Stimulated activated CD4-positive, alpha-beta T cell treated with anti-CD3 and anti-CD28 coated beads, Interleukin-4, amount 100 ng/mL, for 4 hours (primary cell): ENCODE results near the gene ZNF576.
"Not testable (repeated sequence)": the region's sequence is repeated elsewhere in the genome, so short reads cannot be mapped to it uniquely, and the experiment has no call there.

Experiments
- DNase-seq, 2 experiments: peaks; one replicate each; pipeline ENCODE4 v3.0.0-alpha.2; 2020

Gene ZNF576

GRCh38 chr19:43628646-43629326 lies 32.4 kb downstream of the ZNF576 start:
- DNase-seq, result no peak

GRCh38 chr19:43631491-43631890 lies 35.1 kb downstream of the ZNF576 start:
- DNase-seq, result no peak

DNA sequence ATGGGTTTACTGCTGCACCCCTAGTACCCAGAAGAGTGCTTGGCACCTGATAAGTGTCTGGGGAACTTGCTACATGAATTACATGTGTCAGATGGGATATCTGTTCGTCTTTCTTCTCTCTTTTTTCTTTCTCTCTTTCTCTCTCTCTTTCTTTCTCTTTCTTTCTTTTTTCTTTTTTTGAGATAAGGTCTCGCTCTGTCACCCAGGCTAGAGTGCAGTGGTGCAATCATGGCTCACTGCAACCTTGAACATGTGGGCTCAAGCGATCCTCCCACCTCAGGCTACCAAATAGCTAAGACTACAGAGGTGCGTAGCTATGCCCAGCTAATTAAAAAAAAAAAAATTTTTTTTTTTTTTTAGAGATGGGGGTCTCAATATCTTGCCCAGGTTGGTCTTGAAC lies 37.1 kb downstream of the ZNF576 start:
- no peak for DNase-seq

- no peak for DNase-seq
Measured at GRCh38 chr19:43634068-43634467, 37.7 kb downstream of the ZNF576 start.

GRCh38 chr19:43634506-43634871 lies 38.1 kb downstream of the ZNF576 start:
- DNase-seq, result no peak

DNA sequence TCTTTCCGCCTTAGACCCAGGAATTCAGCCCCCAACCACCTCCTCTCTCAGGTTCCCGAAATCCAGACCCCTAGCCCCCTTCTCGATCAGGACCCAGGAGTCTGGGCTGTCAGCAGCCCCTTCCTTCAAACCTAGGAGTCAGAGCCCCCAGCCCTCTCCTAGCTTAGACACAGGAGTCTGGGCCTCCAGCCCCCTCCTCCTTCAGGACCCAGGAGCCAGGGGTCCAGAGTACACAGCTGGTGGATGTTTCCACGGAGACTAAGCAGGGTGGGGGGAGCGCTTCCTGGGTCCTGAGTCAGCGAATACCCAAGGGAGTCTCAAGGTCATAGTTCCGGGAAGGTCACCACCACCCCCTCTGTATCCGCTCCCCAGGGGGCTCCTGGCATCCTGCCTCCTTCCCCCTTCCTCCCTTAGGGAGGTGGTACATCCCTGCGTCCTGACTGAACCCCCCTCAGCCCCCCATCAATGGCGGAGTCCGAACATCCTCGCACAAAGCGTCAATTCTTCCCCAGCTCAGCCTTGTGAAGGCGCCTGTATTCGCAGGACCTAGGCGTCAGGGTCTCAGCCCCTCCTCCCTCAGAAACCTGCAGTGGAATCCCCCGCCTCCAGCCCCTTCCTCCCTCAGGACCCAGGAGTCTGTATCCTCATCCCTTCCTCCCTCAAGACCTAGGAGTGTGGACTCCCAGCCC lies 38.6 kb downstream of the ZNF576 start:
- DNase-seq, result no peak

GRCh38 chr19:43635561-43635940 lies 39.2 kb downstream of the ZNF576 start:
- not testable (repeated sequence) for DNase-seq

DNA sequence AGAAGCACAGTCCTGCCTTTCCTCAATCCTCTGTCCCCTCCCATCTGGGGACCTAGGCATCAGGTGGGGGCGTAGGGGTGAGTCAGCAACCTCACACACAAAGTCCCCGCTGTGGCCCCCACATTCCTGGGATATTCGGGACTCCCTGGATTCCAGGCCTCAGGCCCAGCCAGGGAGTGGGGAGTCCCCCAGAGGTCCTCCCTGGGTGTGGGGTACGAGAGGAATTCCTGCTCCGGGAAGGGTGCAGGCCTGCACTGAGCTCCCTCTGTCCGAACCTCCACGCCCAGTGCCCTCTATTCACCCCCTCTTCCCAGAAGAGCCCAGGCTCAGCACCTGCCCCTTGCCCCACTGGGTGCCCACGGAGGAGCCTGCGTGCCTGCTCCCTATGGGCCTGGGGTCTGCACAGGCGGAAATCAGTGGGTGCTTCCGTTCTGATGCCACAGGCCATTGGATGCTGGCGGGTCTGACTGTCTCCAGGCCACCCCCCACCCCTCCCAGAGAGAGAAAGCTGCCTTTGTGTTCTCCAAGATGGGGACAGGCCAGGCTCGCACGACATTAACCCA lies 39.8 kb downstream of the ZNF576 start:
- no peak for DNase-seq

GRCh38 chr19:43638214-43638994 lies 42.0 kb downstream of the ZNF576 start:
- DNase-seq, result no peak

DNA sequence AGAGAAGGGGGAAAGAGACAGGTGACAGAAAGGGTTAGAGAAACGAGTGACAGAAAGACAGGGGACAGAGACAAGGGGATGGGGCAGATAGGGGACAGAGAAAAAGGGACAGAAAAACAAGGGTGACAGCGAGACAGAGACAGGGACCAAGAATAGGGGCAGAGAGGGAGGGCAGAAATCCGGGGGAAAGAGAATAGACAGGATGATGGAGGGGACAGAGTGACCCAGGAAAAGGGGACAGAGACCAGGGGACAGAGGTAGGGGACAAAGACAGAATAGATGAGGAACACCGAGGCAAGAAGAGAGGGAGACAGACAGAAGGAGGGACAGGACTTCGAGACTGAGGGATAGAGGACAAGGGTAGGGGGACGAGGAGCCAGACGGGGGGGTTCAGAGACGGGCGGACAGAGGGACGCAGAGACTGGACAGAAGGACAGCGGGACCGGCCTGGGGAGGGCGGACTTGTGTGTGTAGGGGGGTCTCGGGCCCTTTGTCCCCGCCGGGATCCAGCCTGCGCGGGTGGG lies 42.7 kb downstream of the ZNF576 start:
- DNase-seq, result no peak

GRCh38 chr19:43639519-43640423 lies 43.4 kb downstream of the ZNF576 start, which contains the start of gene CADM4:
Gene CADM4 (minus strand): TSS chr19:43639850. CDS start chr19:43639790, 60 bp downstream.
- peak; percentile 55 to 60 for DNase-seq

DNA sequence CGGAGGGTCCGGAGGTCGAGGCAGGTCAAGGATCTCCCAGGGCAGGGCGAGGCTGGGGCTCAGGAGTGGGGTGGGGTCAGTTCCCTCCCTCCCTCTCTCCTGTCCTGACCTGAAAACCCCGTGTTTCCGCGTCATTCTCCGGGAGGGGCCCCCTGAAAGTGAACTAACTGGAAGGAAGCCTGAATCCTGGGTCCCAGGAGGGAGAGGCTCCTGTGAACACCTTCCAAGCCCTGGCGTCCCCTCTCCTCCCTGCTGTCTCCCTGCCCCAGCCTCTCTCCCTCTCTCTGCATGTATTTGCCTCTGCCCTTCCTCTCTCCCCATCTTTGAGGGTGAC lies 44.0 kb downstream of the ZNF576 start:
- DNase-seq, result no peak

DNA sequence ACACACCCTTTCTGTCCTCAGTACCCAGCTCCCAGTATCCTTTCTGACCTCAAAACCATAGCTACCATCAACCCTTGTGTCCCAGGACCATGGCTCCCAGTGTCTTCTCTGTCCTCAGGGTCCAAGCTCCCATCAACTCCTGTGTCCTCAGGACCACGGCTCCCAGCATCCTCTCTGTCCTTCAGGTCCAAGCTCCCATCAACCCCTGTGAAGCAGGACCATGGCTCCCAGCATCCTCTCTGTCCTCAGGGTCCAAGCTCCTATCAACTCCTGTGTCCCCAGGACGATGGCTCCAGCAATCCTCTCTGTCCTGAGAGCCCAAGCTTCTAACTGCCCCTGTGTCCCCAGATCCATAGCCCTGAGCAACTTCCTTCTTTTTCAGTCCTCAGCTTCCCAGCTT lies 44.9 kb downstream of the ZNF576 start:
- DNase-seq, result no peak

- no peak for DNase-seq
Measured at GRCh38 chr19:43642531-43642930, 46.1 kb downstream of the ZNF576 start.

DNA sequence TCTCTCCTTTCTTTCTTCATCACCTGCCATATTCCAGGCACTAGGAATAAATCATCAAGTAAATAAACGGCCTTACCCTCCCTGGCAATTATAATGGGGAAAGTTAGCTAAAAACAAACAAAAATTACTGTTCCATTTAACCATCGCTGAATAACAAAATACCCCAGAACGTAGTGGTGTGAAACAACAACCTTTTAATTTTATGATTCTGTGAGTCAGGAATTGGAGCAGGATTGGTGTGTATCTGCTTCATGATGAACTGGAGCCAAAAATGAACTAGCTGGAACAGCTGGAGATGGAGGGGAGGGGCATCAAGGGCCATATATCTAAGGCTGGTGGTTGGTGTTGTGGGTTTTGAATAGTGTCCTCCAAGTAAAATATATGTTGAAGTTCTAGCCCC lies 46.9 kb downstream of the ZNF576 start:
- no peak for DNase-seq

- DNase-seq, result no peak
Measured at GRCh38 chr19:43644181-43644580, 47.8 kb downstream of the ZNF576 start.

DNA sequence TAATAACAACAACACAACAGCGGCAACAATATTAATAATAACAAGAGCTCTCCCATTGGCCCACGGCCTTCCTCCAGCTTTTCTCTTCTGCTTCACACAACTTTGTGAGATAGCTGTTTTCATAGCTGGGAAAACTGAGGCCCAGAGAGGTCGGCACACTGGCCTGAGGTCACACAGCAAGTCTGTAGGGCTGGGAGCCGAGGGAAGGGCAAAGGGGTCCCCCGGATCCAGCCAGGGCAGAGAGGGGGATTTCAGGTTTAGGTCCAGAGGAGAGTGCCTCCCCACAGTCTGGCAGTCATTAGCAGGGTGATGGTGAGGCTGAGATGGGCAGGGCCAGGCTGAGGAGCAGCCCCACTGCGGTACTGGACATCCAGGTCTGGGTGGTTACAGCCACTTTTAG lies 52.2 kb downstream of the ZNF576 start:
- DNase-seq, result no peak

GRCh38 chr19:43649514-43649913 lies 53.1 kb downstream of the ZNF576 start:
- no peak for DNase-seq

DNA sequence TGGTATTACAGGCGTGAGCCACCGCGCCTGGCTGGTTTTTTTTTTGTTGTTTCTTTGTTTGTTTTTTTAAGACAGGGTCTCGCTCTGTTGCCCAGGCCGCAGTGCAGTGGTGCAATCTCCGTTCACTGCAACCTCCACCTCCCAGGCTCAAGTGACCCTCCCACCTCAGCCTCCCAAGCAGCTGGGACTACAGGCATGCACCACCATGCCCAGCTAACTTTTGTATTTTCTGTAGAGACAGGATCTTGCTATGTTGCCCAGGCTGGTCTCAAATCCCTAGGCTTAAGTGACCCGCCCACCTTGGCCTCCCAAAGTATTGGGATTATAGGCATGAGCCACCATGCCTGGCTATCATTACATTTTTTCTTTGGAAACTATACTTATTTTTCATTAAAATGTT lies 53.9 kb downstream of the ZNF576 start:
- not testable (repeated sequence) for DNase-seq
